IMR-90 (cell line): ENCODE data around the gene ORC4. TPM values are rescaled to one million over a fixed set of nuclear protein-coding genes. Genes with fewer than 3 reads are reported as not detected.

Experiments
- polyA plus RNA-seq, 3 experiments: library from polyadenylated mRNA; depleted of rRNA; stranded (reverse); fragments of >200 nt; gene quantifications; 2 replicates each; pipeline ENCODE4 v1.2.3, GENCODE V29; 2012; ENCODE audit warnings: low replicate concordance in 1 of 3
- total RNA-seq: library from RNA; depleted of rRNA; stranded (reverse); fragments of >200 nt; gene quantifications from 2 replicates; pipeline ENCODE4 v1.2.3, GENCODE V29; 2012; rRNA removed

Gene ORC4
- total and polyA plus RNA-seq, 2 of the 4 experiments (the other 2 are of a cell fraction): 20.6 to 23.5 TPM

Other genes starting within 250 kb of the ORC4 start
- 6.8 and 11.1 TPM in 2 replicates for gene ACVR2A, start 175.7 kb downstream of the ORC4 start, total RNA-seq
- 1.7 and 1.8 TPM in 2 replicates for gene ACVR2A, start 175.7 kb downstream of the ORC4 start, polyA plus RNA-seq (2012; rRNA removed)
- gene MBD5, start 354 bp upstream of the ORC4 start, total RNA-seq: 14.2 and 17.5 TPM in 2 replicates
- 9.8 and 10.3 TPM in 2 replicates for gene MBD5, start 354 bp upstream of the ORC4 start, polyA plus RNA-seq (2012; rRNA removed)